ENCODE results near the gene TRPV2. TPM values are rescaled to one million over a fixed set of nuclear protein-coding genes. Genes with fewer than 3 reads are reported as not detected.

The TRPV2 gene
- total and polyA plus RNA-seq, 2 experiments from 2014 or later: 1.7 to 3.2 TPM

DNA sequence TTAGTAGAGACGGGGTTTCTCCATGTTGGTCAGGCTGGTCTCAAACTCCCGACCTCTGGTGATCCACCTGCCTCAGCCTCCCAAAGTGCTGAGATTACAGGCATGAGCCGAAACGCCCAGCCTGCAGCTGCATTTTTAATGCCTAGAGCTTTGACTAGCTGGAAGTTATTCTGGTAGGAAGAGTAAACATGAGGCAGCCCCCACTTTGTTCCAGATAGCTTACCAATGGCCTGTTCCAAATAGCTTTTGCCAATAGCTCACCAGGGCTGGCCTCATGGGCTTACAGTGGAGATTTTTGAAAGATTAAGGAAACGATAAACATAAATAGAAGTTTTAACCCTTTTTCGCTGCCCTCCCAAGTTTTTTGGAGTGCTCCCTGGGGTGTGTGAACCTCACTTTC is 9.8 kb downstream of the TRPV2 start:
- Histone ChIP-seq H3K79me2 (replicated peaks; ENCODE audit: insufficient read depth) (no peaks in the 10 kb centered on the region), H3K4me3 (no peak overlapping the region), H3K9me2 (ENCODE audit: insufficient read depth) (no peaks in the 10 kb centered on the region), H3K4me2 (no peak overlapping the region), H3K27me3 (ENCODE audit: insufficient read depth) (no peaks in the 10 kb centered on the region), H2AFZ (no peak overlapping the region), H3K4me1 (ENCODE audit: insufficient read depth) (no peaks in the 10 kb centered on the region), H4K20me1 (replicated peaks; ENCODE audit: insufficient read depth) (no peaks in the 10 kb centered on the region), H3F3A (replicated peaks; ENCODE audit: low read depth) (no peaks in the 10 kb centered on the region), H3K36me3 (ENCODE audit: insufficient read depth) (no peaks in the 10 kb centered on the region), H3K27ac (ENCODE audit: low read depth) (no peak overlapping the region)
- no peak overlapping the region for H3K27ac Mint-ChIP-seq
- H3K4me1 Mint-ChIP-seq: peaks cover 4% of the 10 kb centered on the region; the same call in 1 of the 3 replicates
- ATAC-seq (no peak), DNase-seq (ENCODE audit: low spot score) (no peak)
- no peaks in the 10 kb centered on the region for H3K36me3 Mint-ChIP-seq (ENCODE audit: low read depth)
- H3K27me3 Mint-ChIP-seq (ENCODE audit: insufficient read depth, low read depth, poor library complexity): peaks cover 2% of the 10 kb centered on the region
- no peak overlapping the region for H3K4me3 Mint-ChIP-seq
- H3K9me3 Mint-ChIP-seq: no peaks in the 10 kb centered on the region
- TF ChIP-seq, protein P1, sequence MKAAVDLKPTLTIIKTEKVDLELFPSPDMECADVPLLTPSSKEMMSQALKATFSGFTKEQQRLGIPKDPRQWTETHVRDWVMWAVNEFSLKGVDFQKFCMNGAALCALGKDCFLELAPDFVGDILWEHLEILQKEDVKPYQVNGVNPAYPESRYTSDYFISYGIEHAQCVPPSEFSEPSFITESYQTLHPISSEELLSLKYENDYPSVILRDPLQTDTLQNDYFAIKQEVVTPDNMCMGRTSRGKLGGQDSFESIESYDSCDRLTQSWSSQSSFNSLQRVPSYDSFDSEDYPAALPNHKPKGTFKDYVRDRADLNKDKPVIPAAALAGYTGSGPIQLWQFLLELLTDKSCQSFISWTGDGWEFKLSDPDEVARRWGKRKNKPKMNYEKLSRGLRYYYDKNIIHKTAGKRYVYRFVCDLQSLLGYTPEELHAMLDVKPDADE (IDR thresholded peaks at IDR 0.05): no peak
- no peak for TF ChIP-seq POLR2AphosphoS5 (IDR thresholded peaks at IDR 0.05; ENCODE audit: low read depth)
- TF ChIP-seq, protein P2, sequence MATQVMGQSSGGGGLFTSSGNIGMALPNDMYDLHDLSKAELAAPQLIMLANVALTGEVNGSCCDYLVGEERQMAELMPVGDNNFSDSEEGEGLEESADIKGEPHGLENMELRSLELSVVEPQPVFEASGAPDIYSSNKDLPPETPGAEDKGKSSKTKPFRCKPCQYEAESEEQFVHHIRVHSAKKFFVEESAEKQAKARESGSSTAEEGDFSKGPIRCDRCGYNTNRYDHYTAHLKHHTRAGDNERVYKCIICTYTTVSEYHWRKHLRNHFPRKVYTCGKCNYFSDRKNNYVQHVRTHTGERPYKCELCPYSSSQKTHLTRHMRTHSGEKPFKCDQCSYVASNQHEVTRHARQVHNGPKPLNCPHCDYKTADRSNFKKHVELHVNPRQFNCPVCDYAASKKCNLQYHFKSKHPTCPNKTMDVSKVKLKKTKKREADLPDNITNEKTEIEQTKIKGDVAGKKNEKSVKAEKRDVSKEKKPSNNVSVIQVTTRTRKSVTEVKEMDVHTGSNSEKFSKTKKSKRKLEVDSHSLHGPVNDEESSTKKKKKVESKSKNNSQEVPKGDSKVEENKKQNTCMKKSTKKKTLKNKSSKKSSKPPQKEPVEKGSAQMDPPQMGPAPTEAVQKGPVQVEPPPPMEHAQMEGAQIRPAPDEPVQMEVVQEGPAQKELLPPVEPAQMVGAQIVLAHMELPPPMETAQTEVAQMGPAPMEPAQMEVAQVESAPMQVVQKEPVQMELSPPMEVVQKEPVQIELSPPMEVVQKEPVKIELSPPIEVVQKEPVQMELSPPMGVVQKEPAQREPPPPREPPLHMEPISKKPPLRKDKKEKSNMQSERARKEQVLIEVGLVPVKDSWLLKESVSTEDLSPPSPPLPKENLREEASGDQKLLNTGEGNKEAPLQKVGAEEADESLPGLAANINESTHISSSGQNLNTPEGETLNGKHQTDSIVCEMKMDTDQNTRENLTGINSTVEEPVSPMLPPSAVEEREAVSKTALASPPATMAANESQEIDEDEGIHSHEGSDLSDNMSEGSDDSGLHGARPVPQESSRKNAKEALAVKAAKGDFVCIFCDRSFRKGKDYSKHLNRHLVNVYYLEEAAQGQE (IDR thresholded peaks at IDR 0.05; ENCODE audit: unreplicated experiment): no peak
- TF ChIP-seq CREB1 (CRISPR knock-in tag; IDR thresholded peaks at IDR 0.05; ENCODE audit: low read depth): no peak
- no peak for TF ChIP-seq ZNF331 (CRISPR knock-in tag; IDR thresholded peaks at IDR 0.05; ENCODE audit: low read depth)
- no peak for TF ChIP-seq ZNF114 (CRISPR knock-in tag; IDR thresholded peaks at IDR 0.05)
- no peak for TF ChIP-seq EZH2 (IDR thresholded peaks at IDR 0.05; ENCODE audit: low read depth, unreplicated experiment)
- no peak for TF ChIP-seq STAT1 (IDR thresholded peaks at IDR 0.05; ENCODE audit: unreplicated experiment)
- TF ChIP-seq, protein P3, sequence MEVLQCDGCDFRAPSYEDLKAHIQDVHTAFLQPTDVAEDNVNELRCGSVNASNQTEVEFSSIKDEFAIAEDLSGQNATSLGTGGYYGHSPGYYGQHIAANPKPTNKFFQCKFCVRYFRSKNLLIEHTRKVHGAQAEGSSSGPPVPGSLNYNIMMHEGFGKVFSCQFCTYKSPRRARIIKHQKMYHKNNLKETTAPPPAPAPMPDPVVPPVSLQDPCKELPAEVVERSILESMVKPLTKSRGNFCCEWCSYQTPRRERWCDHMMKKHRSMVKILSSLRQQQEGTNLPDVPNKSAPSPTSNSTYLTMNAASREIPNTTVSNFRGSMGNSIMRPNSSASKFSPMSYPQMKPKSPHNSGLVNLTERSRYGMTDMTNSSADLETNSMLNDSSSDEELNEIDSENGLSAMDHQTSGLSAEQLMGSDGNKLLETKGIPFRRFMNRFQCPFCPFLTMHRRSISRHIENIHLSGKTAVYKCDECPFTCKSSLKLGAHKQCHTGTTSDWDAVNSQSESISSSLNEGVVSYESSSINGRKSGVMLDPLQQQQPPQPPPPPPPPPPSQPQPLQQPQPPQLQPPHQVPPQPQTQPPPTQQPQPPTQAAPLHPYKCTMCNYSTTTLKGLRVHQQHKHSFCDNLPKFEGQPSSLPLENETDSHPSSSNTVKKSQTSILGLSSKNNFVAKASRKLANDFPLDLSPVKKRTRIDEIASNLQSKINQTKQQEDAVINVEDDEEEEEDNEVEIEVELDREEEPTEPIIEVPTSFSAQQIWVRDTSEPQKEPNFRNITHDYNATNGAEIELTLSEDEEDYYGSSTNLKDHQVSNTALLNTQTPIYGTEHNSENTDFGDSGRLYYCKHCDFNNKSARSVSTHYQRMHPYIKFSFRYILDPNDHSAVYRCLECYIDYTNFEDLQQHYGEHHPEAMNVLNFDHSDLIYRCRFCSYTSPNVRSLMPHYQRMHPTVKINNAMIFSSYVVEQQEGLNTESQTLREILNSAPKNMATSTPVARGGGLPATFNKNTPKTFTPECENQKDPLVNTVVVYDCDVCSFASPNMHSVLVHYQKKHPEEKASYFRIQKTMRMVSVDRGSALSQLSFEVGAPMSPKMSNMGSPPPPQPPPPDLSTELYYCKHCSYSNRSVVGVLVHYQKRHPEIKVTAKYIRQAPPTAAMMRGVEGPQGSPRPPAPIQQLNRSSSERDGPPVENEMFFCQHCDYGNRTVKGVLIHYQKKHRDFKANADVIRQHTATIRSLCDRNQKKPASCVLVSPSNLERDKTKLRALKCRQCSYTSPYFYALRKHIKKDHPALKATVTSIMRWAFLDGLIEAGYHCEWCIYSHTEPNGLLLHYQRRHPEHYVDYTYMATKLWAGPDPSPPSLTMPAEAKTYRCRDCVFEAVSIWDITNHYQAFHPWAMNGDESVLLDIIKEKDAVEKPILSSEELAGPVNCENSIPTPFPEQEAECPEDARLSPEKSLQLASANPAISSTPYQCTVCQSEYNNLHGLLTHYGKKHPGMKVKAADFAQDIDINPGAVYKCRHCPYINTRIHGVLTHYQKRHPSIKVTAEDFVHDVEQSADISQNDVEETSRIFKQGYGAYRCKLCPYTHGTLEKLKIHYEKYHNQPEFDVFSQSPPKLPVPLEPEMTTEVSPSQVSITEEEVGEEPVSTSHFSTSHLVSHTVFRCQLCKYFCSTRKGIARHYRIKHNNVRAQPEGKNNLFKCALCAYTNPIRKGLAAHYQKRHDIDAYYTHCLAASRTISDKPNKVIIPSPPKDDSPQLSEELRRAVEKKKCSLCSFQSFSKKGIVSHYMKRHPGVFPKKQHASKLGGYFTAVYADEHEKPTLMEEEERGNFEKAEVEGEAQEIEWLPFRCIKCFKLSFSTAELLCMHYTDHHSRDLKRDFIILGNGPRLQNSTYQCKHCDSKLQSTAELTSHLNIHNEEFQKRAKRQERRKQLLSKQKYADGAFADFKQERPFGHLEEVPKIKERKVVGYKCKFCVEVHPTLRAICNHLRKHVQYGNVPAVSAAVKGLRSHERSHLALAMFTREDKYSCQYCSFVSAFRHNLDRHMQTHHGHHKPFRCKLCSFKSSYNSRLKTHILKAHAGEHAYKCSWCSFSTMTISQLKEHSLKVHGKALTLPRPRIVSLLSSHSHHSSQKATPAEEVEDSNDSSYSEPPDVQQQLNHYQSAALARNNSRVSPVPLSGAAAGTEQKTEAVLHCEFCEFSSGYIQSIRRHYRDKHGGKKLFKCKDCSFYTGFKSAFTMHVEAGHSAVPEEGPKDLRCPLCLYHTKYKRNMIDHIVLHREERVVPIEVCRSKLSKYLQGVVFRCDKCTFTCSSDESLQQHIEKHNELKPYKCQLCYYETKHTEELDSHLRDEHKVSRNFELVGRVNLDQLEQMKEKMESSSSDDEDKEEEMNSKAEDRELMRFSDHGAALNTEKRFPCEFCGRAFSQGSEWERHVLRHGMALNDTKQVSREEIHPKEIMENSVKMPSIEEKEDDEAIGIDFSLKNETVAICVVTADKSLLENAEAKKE (CRISPR knock-in tag; IDR thresholded peaks at IDR 0.05): no peak
- TF ChIP-seq, protein P4, sequence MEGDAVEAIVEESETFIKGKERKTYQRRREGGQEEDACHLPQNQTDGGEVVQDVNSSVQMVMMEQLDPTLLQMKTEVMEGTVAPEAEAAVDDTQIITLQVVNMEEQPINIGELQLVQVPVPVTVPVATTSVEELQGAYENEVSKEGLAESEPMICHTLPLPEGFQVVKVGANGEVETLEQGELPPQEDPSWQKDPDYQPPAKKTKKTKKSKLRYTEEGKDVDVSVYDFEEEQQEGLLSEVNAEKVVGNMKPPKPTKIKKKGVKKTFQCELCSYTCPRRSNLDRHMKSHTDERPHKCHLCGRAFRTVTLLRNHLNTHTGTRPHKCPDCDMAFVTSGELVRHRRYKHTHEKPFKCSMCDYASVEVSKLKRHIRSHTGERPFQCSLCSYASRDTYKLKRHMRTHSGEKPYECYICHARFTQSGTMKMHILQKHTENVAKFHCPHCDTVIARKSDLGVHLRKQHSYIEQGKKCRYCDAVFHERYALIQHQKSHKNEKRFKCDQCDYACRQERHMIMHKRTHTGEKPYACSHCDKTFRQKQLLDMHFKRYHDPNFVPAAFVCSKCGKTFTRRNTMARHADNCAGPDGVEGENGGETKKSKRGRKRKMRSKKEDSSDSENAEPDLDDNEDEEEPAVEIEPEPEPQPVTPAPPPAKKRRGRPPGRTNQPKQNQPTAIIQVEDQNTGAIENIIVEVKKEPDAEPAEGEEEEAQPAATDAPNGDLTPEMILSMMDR (conservative IDR thresholded peaks at IDR 0.05; ENCODE audit: low read depth in 2 of 2): no peak
- TF ChIP-seq EZH2phosphoT487 (IDR thresholded peaks at IDR 0.05; ENCODE audit: unreplicated experiment): no peak
- no peak for TF ChIP-seq NANOG (IDR thresholded peaks at IDR 0.05; ENCODE audit: borderline replicate concordance)
- TF ChIP-seq JUNB (IDR thresholded peaks at IDR 0.05; ENCODE audit: unreplicated experiment): no peak

Data from GM23338 (cell line).